HepG2 (cell line): ENCODE results near the gene ADSL. TPM values are rescaled to one million over a fixed set of nuclear protein-coding genes. Genes with fewer than 3 reads are reported as not detected.
A peak's percentile ranks its signal among the peaks of the same experiment; 100 is the strongest.

Source experiments
- ATAC-seq: fragments of 200-7000 bp; cut with Tn5 transposase; 3 replicates; pipeline ENCODE4 v1.9.1; 2020; ENCODE audit warnings: mild to moderate bottlenecking, moderate library complexity
- BruUV-seq: library from RNA; stranded (reverse); fragments of 400-500 nt; replicated peaks from 2 replicates; lab custom pipeline; 2021; lab: Mats Ljungman, UMichigan
- CTCF ChIA-PET: fragments of 300-600 bp; formaldehyde crosslinking; extraction: SDS; loops from one replicate; lab custom pipeline; 2021; ENCODE audit warnings: low total read pairs, inconsistent platforms, low intra/inter-chr PET ratio; lab: Yijun Ruan, JAX
- POLR2A ChIA-PET: fragments of 350-600 bp; sonication (Branson Sonifier 250); formaldehyde crosslinking; loops from one replicate; lab custom pipeline; 2020; ENCODE audit warnings: antibody characterized with exemption, inconsistent platforms; lab: Yijun Ruan, JAX
- DNase-seq: peaks from one replicate; pipeline ENCODE4 v3.0.0-alpha.2; 2015; ENCODE audit warnings: low spot score
- FAIRE-seq: peaks from 3 replicates; lab custom pipeline; 2011; peaks lifted over from hg19 to GRCh38; lab: Jason Lieb, UNC
- H2AFZ ChIP-seq: one replicate; pipeline ENCODE4 v1.6.1; 2011; ENCODE audit warnings: low read length, inconsistent platforms
- H3K27ac ChIP-seq: fragments of 300-600 bp; 3 replicates; pipeline ENCODE4 v1.8.0; 2011; ENCODE audit warnings: mixed run types, mild to moderate bottlenecking, mixed read lengths, low read length, inconsistent platforms; ENCODE audit not compliant: insufficient read depth; ENCODE audit errors: extremely low read length
- H3K27me3 ChIP-seq, 2 experiments: fragments of 200-600 bp in 1 of 2; 2 replicates in 1 of 2; 3 replicates in 1 of 2; pipeline versions ENCODE4 v1.6.0 to v1.8.0; 2011; ENCODE audit warnings: low read length in 2 of 2, mild to moderate bottlenecking in 2 of 2, moderate library complexity in 2 of 2, inconsistent platforms in 1 of 2; ENCODE audit not compliant: insufficient read depth in 2 of 2, control insufficient read depth in 1 of 2
- H3K36me3 ChIP-seq, 2 experiments: fragments of 200-600 bp in 1 of 2; replicated peaks in 1 of 2; 2 replicates in 1 of 2; 3 replicates in 1 of 2; pipeline versions ENCODE4 v1.5.1 to v1.8.0; 2011; ENCODE audit warnings: low read length in 2 of 2, inconsistent platforms in 1 of 2; ENCODE audit not compliant: insufficient read depth in 2 of 2, control insufficient read depth in 1 of 2
- H3K4me1 ChIP-seq: 2 replicates; pipeline ENCODE4 v1.5.1; 2012; ENCODE audit warnings: low read length, inconsistent platforms; ENCODE audit not compliant: insufficient read depth
- H3K4me2 ChIP-seq: 2 replicates; pipeline ENCODE4 v1.6.0; 2011; ENCODE audit warnings: low read depth, low read length, inconsistent platforms
- H3K4me3 ChIP-seq, 3 experiments: fragments of 200-600 bp in 1 of 3; sonication (generic), shearing (Covaris generic) in 1 of 3; replicated peaks in 1 of 3; 2 replicates each; pipeline ENCODE4 v1.5.1; 2011 to 2016; ENCODE audit warnings: low read length in 3 of 3, inconsistent platforms in 2 of 3, low read depth in 2 of 3, mild to moderate bottlenecking in 2 of 3, control low read depth in 1 of 3, mixed read lengths in 1 of 3; ENCODE audit not compliant: insufficient read depth in 1 of 3
- H3K79me2 ChIP-seq: one replicate; pipeline ENCODE4 v1.6.1; 2011; ENCODE audit warnings: low read length, inconsistent platforms; ENCODE audit not compliant: insufficient read depth
- H3K9ac ChIP-seq: 2 replicates; pipeline ENCODE4 v1.6.0; 2011; ENCODE audit warnings: mild to moderate bottlenecking, low read depth, low read length, inconsistent platforms; ENCODE audit not compliant: insufficient read depth
- H3K9me3 ChIP-seq: 2 replicates; pipeline ENCODE4 v1.5.1; 2012; ENCODE audit warnings: mild to moderate bottlenecking, low read length
- H4K20me1 ChIP-seq: 2 replicates; pipeline ENCODE4 v1.6.0; 2011; ENCODE audit warnings: inconsistent platforms, mild to moderate bottlenecking, low read length, moderate library complexity; ENCODE audit not compliant: insufficient read depth
- SOX5 ChIP-seq: IDR thresholded peaks from 2 replicates; pipeline ENCODE4 v1.6.1; 2016; ENCODE audit warnings: borderline replicate concordance
- ZBTB38 ChIP-seq: sonication (generic); formaldehyde crosslinking; IDR thresholded peaks from 2 replicates; pipeline ENCODE4 v1.5.1; 2020; ENCODE audit warnings: mild to moderate bottlenecking, missing genetic modification reagents
- ZNF121 ChIP-seq: sonication (generic); formaldehyde crosslinking; IDR thresholded peaks from 2 replicates; pipeline ENCODE4 v1.5.0; 2020; ENCODE audit warnings: mild to moderate bottlenecking, missing genetic modification reagents
- ZNF3 ChIP-seq: IDR thresholded peaks from 2 replicates; pipeline ENCODE4 v1.7.0; 2017; ENCODE audit warnings: inconsistent platforms
- ZNF577 ChIP-seq: sonication (generic); formaldehyde crosslinking; IDR thresholded peaks from 2 replicates; pipeline ENCODE4 v1.4.0; 2020; ENCODE audit warnings: mild to moderate bottlenecking, low read depth, missing genetic modification reagents, borderline replicate concordance
- whole genome bisulfite sequencing: methylation state at CpG from one replicate; pipeline ENCODE4 v1.1.6; 2017; ENCODE audit warnings: low lambda C conversion rate; 5-methylcytosine and 5-hydroxymethylcytosine counted together
- in situ Hi-C: cut with HindIII; loops from 2 replicates; pipeline ENCODE4 v1.10.0; 2017; ENCODE audit warnings: low pct_unique_long_range_greater_than_20kb; ENCODE audit not compliant: extremely low pct_ligation_motif_present
- intact Hi-C: fragments of 100-400 bp; cut with micrococcal nuclease; formaldehyde crosslinking; loops from one replicate; pipeline ENCODE4 v1.10.0; 2022; ENCODE audit not compliant: unreplicated experiment
- polyA plus RNA-seq, 8 experiments: library from polyadenylated mRNA; depleted of rRNA in 3 of 8; stranded (reverse) in 7 of 8; unstranded in 1 of 8; fragments of >200 nt; fragmentation: Illumina TruSeq in 4 of 8; extraction: Trizol in 4 of 8; gene quantifications; 2 replicates each; pipeline versions ENCODE4 v1.2.1 to v1.2.3, GENCODE V29; 2011 to 2016; ENCODE audit warnings: low read depth in 4 of 8, missing spikeins in 1 of 8, mixed read lengths in 1 of 8; ENCODE audit not compliant: insufficient read depth in 1 of 8
- total RNA-seq, 5 experiments: library from RNA; depleted of rRNA; stranded (reverse); fragments of >200 nt; fragmentation: Illumina TruSeq; extraction: Trizol; gene quantifications; 2 replicates each; pipeline ENCODE4 v1.2.3, GENCODE V29; 2016; ENCODE audit warnings: low read depth in 1 of 5
- TF ChIP-seq, protein P1 (sequence below): sonication (generic); formaldehyde crosslinking; IDR thresholded peaks from 2 replicates; pipeline ENCODE4 v1.4.0; 2020; ENCODE audit warnings: missing genetic modification reagents, borderline replicate concordance

ADSL gene
- total and polyA plus RNA-seq, 2 of the 13 experiments (the other 11 are each of a cell fraction or from before 2014, with no cell fraction given): 123 to 174 TPM

DNA sequence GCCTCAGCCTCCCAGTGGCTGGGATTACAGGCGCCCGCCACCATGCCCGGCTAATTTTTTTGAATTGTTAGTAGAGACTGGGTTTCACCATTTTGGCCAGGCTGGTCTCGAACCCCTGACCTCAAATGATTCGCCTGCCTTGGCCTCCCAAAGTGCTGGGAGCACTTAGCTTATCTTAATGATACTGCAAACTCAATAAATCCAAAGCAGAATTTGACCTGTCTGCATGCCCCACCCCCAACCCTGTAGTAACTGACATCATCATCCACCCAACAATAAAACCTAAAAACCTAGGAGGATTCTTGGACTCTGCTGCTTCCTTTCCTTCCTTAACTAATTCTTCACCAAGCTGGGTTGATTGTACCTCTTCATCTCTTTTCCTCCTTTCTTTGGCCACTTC lies 6.3 kb upstream of the ADSL start:
- Histone ChIP-seq H3K9ac (no peak overlapping the region), H3K27me3 (no peaks in the 10 kb centered on the region), H3K27ac (no peak overlapping the region), H3K79me2 (no peaks in the 10 kb centered on the region), H4K20me1 (no peaks in the 10 kb centered on the region), H2AFZ (no peak overlapping the region), H3K4me2 (no peak overlapping the region), H3K36me3 (no peaks in the 10 kb centered on the region), H3K4me1 (peaks cover 23% of the 10 kb centered on the region), H3K4me3 (no peak overlapping the region), H3K9me3 (no peaks in the 10 kb centered on the region)
- no peak for FAIRE-seq
- ChIA-PET POLR2A (no interaction called here), CTCF (no interaction called here)
- DNase-seq: no peak
- ATAC-seq: no peak
- intact Hi-C loops: no loop called here
- in situ Hi-C loops: no loop called here
- no TSS peak for BruUV-seq
- WGBS: 94% methylated on average over 5 of the region's 5 CpGs
- no peak for TF ChIP-seq ZNF577
- TF ChIP-seq, protein P1, sequence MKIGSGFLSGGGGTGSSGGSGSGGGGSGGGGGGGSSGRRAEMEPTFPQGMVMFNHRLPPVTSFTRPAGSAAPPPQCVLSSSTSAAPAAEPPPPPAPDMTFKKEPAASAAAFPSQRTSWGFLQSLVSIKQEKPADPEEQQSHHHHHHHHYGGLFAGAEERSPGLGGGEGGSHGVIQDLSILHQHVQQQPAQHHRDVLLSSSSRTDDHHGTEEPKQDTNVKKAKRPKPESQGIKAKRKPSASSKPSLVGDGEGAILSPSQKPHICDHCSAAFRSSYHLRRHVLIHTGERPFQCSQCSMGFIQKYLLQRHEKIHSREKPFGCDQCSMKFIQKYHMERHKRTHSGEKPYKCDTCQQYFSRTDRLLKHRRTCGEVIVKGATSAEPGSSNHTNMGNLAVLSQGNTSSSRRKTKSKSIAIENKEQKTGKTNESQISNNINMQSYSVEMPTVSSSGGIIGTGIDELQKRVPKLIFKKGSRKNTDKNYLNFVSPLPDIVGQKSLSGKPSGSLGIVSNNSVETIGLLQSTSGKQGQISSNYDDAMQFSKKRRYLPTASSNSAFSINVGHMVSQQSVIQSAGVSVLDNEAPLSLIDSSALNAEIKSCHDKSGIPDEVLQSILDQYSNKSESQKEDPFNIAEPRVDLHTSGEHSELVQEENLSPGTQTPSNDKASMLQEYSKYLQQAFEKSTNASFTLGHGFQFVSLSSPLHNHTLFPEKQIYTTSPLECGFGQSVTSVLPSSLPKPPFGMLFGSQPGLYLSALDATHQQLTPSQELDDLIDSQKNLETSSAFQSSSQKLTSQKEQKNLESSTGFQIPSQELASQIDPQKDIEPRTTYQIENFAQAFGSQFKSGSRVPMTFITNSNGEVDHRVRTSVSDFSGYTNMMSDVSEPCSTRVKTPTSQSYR: no peak
- TF ChIP-seq ZBTB38 (CRISPR knock-in tag): no peak

DNA sequence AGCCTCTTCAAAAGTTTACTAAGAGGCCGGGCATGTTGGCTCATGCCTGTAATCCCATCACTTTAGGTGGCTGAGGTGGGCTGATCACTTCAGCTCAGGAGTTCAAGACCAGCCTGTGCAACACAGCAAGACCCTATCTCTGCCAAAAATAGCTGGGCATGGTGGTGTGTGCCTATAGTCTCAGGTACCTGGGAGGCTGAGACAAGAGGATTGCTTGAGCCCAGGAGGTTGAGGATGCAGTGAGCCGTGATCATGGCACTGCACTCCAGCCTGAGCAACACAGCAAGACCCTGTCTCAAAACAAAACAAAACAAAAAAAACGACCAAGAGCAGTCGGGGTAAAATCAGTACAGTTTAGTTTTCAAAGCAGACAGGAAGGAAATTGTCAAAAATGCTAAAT lies 4.7 kb upstream of the ADSL start:
- TF ChIP-seq ZNF121 (CRISPR knock-in tag) (peak; percentile 58), SOX5 (no peak), ZNF3 (CRISPR knock-in tag) (no peak)
- no TSS peak for BruUV-seq
- no peak overlapping the region for H3K4me3 ChIP-seq
- POLR2A ChIA-PET: no interaction called here
- no peak for DNase-seq
- H3K9ac ChIP-seq: no peak overlapping the region
- in situ Hi-C loops (no loop called here), intact Hi-C loops (no loop called here)
- 38% methylated on average over 4 of the region's 4 CpGs for WGBS
- ATAC-seq: no peak
- peaks cover under 1% of the 10 kb centered on the region for H3K79me2 ChIP-seq
- H3K4me2 ChIP-seq: no peak overlapping the region
- no peaks in the 10 kb centered on the region for H4K20me1 ChIP-seq
- no peak overlapping the region for H3K27ac ChIP-seq
- no peak overlapping the region for H2AFZ ChIP-seq
- H3K36me3 ChIP-seq: no peaks in the 10 kb centered on the region
- CTCF ChIA-PET: no interaction called here
- no peaks in the 10 kb centered on the region; a peak in 1 of 5 replicates for H3K27me3 ChIP-seq
- no peak for FAIRE-seq
- no peaks in the 10 kb centered on the region for H3K9me3 ChIP-seq
- H3K4me1 ChIP-seq: peaks cover 30% of the 10 kb centered on the region
